Measurements from ENCODE around the gene CHEK2. TPM values are rescaled to one million over a fixed set of nuclear protein-coding genes. Genes with fewer than 3 reads are reported as not detected.

CHEK2 gene
- total RNA-seq, 2 donors from 2014 or later: 67.5 to 72.3 TPM

GRCh38 chr22:28710576-28711191 is 30.9 kb downstream of the CHEK2 start:
- peaks cover 64% of the 10 kb centered on the region for H3K36me3 Mint-ChIP-seq (ENCODE audit: low read depth)
- H3K27ac Mint-ChIP-seq: no peak overlapping the region
- no peak for DNase-seq
- Histone ChIP-seq H3K9ac (ENCODE audit: extremely low read depth, low read length, poor library complexity, severe bottlenecking) (no peak overlapping the region), H3K9me3 (ENCODE audit: control insufficient read depth, low read length) (no peaks in the 10 kb centered on the region), H3K27me3 (ENCODE audit: control insufficient read depth, insufficient read depth, low read length, poor library complexity, severe bottlenecking) (no peaks in the 10 kb centered on the region), H3K4me1 (ENCODE audit: control insufficient read depth, insufficient read depth, low read length) (no peaks in the 10 kb centered on the region), H3K4me3 (ENCODE audit: low read length) (no peak overlapping the region), H3K27ac (ENCODE audit: low read depth, low read length) (no peak overlapping the region), H3K36me3 (ENCODE audit: control insufficient read depth, insufficient read depth, low read length) (peaks cover 46% of the 10 kb centered on the region)
- H3K27me3 Mint-ChIP-seq (ENCODE audit: insufficient read depth): no peaks in the 10 kb centered on the region
- no peak overlapping the region for H3K4me3 Mint-ChIP-seq
- peaks cover 6% of the 10 kb centered on the region for H3K4me1 Mint-ChIP-seq
- no peak for TF ChIP-seq CTCF (conservative IDR thresholded peaks at IDR 0.05)
- WGBS, 2 experiments (ENCODE audit: insufficient coverage in 1 of 2, insufficient read length in 1 of 2): 92 to 95% methylated on average over 2 to 3 of the region's 3 CpGs
- H3K9me3 Mint-ChIP-seq: no peaks in the 10 kb centered on the region

GRCh38 chr22:28710107-28710506 is 31.5 kb downstream of the CHEK2 start:
- no peaks in the 10 kb centered on the region for H3K27me3 ChIP-seq (ENCODE audit: control insufficient read depth, insufficient read depth, low read length, poor library complexity, severe bottlenecking)
- no peak overlapping the region for H3K27ac ChIP-seq (ENCODE audit: low read depth, low read length)
- no peak overlapping the region for H3K4me3 ChIP-seq (ENCODE audit: low read length)
- peaks cover 46% of the 10 kb centered on the region for H3K36me3 ChIP-seq (ENCODE audit: control insufficient read depth, insufficient read depth, low read length)
- peaks cover 62% of the 10 kb centered on the region for H3K36me3 Mint-ChIP-seq (ENCODE audit: low read depth)
- H3K9me3 ChIP-seq (ENCODE audit: control insufficient read depth, low read length): no peaks in the 10 kb centered on the region
- no peak for DNase-seq
- no peaks in the 10 kb centered on the region for H3K9me3 Mint-ChIP-seq
- H3K4me1 Mint-ChIP-seq: peaks cover 6% of the 10 kb centered on the region
- H3K27me3 Mint-ChIP-seq (ENCODE audit: insufficient read depth): no peaks in the 10 kb centered on the region
- no peaks in the 10 kb centered on the region for H3K4me1 ChIP-seq (ENCODE audit: control insufficient read depth, insufficient read depth, low read length)
- H3K27ac Mint-ChIP-seq: no peak overlapping the region
- no peak overlapping the region for H3K4me3 Mint-ChIP-seq
- no peak overlapping the region for H3K9ac ChIP-seq (ENCODE audit: extremely low read depth, low read length, poor library complexity, severe bottlenecking)
- no peak for TF ChIP-seq CTCF (conservative IDR thresholded peaks at IDR 0.05)

- Histone ChIP-seq H3K4me1 (ENCODE audit: control insufficient read depth, insufficient read depth, low read length) (no peaks in the 10 kb centered on the region), H3K27me3 (ENCODE audit: control insufficient read depth, insufficient read depth, low read length, poor library complexity, severe bottlenecking) (no peaks in the 10 kb centered on the region), H3K4me3 (ENCODE audit: low read length) (no peak overlapping the region), H3K9me3 (ENCODE audit: control insufficient read depth, low read length) (no peaks in the 10 kb centered on the region), H3K9ac (ENCODE audit: extremely low read depth, low read length, poor library complexity, severe bottlenecking) (no peak overlapping the region), H3K27ac (ENCODE audit: low read depth, low read length) (no peak overlapping the region), H3K36me3 (ENCODE audit: control insufficient read depth, insufficient read depth, low read length) (peaks cover 63% of the 10 kb centered on the region)
- Mint-ChIP-seq H3K4me1 (peaks cover under 1% of the 10 kb centered on the region), H3K27ac (no peak overlapping the region), H3K4me3 (no peak overlapping the region), H3K36me3 (ENCODE audit: low read depth) (peaks cover 57% of the 10 kb centered on the region), H3K27me3 (ENCODE audit: insufficient read depth) (no peaks in the 10 kb centered on the region), H3K9me3 (no peaks in the 10 kb centered on the region)
- no peak for DNase-seq
- 96 to 100% methylated on average over 1 to 5 of the region's 6 CpGs for WGBS, 2 experiments (ENCODE audit: insufficient coverage in 1 of 2, insufficient read length in 1 of 2)
- no peak for TF ChIP-seq CTCF (conservative IDR thresholded peaks at IDR 0.05)
Observed at GRCh38 chr22:28706845-28707244, 34.8 kb downstream of the CHEK2 start.
